NCI-H2081 treated with DMSO at 0.1 percent for 48 hours (cell line): ENCODE results near the gene BICC1.

ENCODE experiments used
- DNase-seq: peaks from one replicate; lab custom pipeline; 2025; lab: John Stamatoyannopoulos, UW

BICC1 gene

DNA sequence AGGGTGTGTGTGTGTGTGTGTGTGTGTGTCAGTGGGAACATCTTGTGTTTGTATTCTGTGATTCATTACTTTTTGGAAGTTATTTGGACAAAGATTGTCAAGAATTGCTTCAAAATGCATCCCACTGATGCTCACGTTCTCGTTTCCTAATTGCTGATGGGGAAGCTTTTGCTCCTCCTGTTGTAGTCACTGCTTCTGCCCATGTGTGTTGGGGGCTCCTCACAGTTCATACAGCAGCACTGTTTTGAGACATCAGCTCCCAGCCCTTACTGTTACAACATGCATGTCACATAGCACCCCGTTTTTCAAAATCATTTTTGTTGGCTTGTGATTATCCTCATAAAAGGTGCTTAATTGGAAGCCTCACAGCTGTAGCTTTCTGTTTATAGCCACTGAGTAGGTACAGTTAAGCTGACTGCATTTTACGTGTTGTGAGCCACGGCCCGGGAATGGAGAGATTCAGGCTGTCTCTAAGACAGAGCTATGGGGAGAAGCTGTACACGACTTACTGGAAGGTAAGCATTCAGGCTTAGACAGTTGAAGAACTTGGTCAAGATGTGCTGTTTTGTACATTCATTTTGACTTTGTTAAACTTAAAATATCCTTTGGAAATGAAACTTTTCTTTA lies 87.4 kb downstream of the BICC1 start:
- no peak for DNase-seq

- DNase-seq: no peak
Measured at GRCh38 chr10:58608351-58608750, 95.7 kb downstream of the BICC1 start.

DNA sequence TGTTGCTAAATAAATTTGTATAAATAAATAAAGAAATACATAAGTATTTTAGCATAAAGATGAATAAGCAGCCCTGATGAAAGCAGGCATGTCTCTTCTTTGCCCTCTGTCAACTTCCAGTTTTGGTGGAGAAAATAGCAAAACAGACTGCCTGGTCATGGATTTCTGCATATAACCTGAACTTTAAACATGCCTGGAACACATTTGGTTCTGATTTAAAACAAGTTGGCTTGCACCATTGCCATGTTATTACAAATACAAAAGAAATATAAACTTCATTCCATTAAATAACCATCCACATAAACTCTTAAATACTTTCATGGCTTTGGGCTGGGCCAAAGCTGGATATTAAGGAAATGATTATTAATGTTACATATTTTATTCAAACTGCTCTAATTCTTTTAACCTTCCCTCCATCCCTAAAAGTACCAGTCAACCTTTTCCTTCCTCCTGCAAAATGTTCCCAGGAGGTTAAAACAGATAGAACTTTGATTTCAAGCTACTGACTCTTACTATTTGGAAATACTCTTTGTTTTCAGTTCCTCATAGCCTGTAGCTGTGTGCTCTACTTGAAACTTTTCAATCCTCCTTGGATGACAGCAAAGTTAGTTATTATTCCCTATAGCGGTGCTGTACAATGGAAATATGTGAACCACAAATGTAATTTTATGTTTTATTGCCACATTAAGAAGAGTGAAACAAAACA lies 96.3 kb downstream of the BICC1 start:
- no peak for DNase-seq

DNA sequence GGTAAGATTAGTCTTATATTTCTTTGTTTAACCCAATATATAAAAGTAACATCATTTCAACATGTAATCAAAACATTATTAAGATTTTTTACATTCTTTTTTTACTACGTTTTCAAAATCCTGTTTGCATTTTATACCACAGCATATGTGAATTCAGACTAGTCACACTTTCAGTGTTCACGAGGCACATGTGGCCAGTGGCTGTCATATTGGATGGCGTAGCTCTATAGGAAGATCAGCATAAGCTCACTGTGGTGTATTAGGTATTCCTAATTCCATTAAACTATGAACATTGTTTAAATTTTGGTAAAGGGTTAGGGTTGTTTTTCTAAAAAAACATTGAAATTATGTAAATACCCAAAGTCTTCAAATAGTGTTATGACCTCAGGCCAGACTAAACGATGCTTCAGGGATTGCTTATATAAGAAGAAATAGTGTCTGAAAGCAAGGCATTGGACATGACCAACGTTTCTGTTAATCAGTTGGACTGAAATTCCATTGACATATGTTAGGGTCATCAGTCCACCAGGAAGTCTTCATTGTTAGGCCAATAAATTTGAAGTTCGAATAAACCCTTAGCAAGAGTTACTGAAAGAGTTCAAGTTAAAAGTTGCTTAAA lies 97.0 kb downstream of the BICC1 start:
- no peak for DNase-seq

GRCh38 chr10:58615237-58615935 lies 102.7 kb downstream of the BICC1 start:
- DNase-seq: no peak

DNA sequence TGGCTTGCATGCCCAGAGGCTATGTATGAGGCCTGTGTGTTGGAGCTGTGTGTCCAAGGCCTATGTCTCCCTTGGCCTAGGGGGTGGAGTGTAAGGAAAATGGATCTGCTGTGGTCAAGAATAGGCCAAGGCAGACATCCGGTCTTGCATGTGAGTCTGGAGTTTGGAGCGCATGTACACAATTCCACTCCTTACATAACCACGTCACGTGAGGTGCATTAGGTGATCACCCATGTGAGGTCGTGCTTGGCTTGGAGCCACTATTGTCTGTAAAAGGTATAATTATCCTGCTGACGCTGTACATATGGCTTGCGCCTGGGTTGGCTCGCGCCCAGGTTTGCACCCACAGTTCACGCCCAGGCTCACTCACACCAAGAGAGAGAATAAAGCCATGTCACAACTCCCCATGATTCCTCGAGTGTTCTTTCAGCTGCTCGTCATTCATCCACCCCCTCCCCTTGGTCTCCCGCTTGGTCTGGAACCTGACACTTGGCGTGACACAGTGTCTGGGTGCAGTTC lies 105.5 kb downstream of the BICC1 start:
- no peak for DNase-seq

- no peak for DNase-seq
Measured at GRCh38 chr10:58621379-58622077, 108.9 kb downstream of the BICC1 start.

DNA sequence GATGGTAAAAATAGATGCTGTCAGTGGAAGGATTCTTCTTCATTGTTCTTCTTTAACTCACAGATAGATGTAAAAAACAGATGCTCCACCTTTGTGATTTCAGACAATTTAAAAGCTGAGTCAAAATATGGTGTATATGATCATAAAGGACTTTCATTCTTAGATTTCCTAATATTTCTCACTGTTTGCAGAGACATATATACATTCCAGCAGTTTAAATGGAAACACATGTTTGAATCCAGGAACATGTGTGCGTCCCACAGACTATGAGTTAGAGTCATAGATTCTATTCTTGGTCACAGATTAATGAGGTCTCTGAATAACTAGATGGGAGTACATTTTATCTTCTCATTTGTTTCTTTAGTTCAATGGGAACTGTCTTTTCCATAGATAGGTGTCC lies 109.6 kb downstream of the BICC1 start:
- DNase-seq: no peak

GRCh38 chr10:58625070-58625469 lies 112.4 kb downstream of the BICC1 start:
- DNase-seq: no peak

- DNase-seq: no peak
Measured at GRCh38 chr10:58627392-58627791, 114.7 kb downstream of the BICC1 start.

DNA sequence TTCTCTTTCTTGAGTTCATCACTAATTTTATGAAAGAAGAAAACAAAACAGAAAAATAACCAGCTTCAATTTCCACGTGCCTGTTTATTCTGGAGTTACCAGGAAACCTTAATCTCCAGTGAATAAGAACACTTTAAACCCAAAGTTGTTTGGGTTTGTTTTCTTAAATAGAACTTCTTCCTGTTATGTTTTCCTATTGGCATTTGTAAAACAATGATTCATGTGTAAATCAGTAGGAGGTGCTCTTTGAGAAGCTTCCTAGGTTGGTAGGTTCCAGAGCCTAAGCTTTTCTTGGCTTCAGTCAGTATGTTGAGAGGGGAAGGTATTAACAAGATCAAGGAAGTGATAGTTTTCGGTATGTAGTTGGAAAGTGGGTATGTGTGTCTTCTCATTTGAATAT lies 119.0 kb downstream of the BICC1 start:
- DNase-seq: no peak

- DNase-seq: no peak
Measured at GRCh38 chr10:58632216-58632615, 119.5 kb downstream of the BICC1 start.

GRCh38 chr10:58637352-58637751 lies 124.7 kb downstream of the BICC1 start:
- DNase-seq: no peak

GRCh38 chr10:58638388-58638787 lies 125.7 kb downstream of the BICC1 start:
- no peak for DNase-seq

- no peak for DNase-seq
Measured at GRCh38 chr10:58641095-58641531, 128.4 kb downstream of the BICC1 start.

DNA sequence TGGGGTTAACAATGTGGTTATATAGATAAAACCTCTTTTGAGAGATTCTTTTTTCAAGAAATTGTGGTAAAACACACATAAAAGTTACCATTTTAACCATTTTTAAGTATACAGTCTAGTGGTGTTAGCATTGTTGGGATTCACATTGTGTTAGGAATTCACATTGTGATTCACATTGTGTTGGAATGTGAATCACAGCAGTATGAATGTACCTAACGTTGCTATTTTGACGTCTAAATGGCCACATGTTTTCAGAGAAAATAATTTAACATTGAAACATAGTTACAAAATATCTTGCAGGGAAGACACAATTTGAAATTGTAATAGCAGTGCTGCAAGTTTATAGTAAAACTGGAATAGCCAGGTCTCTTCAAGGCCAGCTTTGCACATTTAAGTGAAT lies 129.0 kb downstream of the BICC1 start:
- no peak for DNase-seq

GRCh38 chr10:58642283-58642682 lies 129.6 kb downstream of the BICC1 start:
- no peak for DNase-seq

- no peak for DNase-seq
Measured at GRCh38 chr10:58642916-58643428, 130.3 kb downstream of the BICC1 start.

- no peak for DNase-seq
Measured at GRCh38 chr10:58644311-58644710, 131.6 kb downstream of the BICC1 start.

- DNase-seq: no peak
Measured at GRCh38 chr10:58645416-58646146, 132.9 kb downstream of the BICC1 start.
